Measurements from ENCODE around the gene ASTN2. TPM values are rescaled to one million over a fixed set of nuclear protein-coding genes. Genes with fewer than 3 reads are reported as not detected.

The ASTN2 gene
- total and polyA plus RNA-seq, 2 experiments from 2014 or later = 7.0 to 24.6 TPM

- Histone ChIP-seq H3K27me3 (ENCODE audit: insufficient read depth) (no peaks in the 10 kb centered on the region), H3K9me2 (ENCODE audit: insufficient read depth) (0 out of 2 replicates have a peak, but pooled peaks cover 9% of the 10 kb centered on the region), H4K20me1 (replicated peaks; ENCODE audit: insufficient read depth) (no peaks in the 10 kb centered on the region), H3K27ac (ENCODE audit: low read depth) (no peak overlapping the region), H3K36me3 (ENCODE audit: insufficient read depth) (no peaks in the 10 kb centered on the region), H3F3A (replicated peaks; ENCODE audit: low read depth) (no peaks in the 10 kb centered on the region), H3K4me1 (ENCODE audit: insufficient read depth) (peaks cover 10% of the 10 kb centered on the region), H3K4me2 (no peak overlapping the region), H3K4me3 (no peak overlapping the region), H2AFZ (no peak overlapping the region), H3K79me2 (replicated peaks; ENCODE audit: insufficient read depth) (no peaks in the 10 kb centered on the region)
- H3K27me3 Mint-ChIP-seq (ENCODE audit: insufficient read depth, low read depth, poor library complexity) = peaks cover 2% of the 10 kb centered on the region
- H3K9me3 Mint-ChIP-seq = peaks cover 10% of the 10 kb centered on the region; the same call in 2 of the 3 replicates
- ATAC-seq = no peak
- no peak overlapping the region for H3K4me3 Mint-ChIP-seq
- no peak for TF ChIP-seq CREB1 (CRISPR knock-in tag; IDR thresholded peaks at IDR 0.05; ENCODE audit: low read depth)
- no peak for TF ChIP-seq CTCF (conservative IDR thresholded peaks at IDR 0.05; ENCODE audit: low read depth in 2 of 2)
- TF ChIP-seq NANOG (IDR thresholded peaks at IDR 0.05; ENCODE audit: borderline replicate concordance) = no peak
- no peak for TF ChIP-seq REST (IDR thresholded peaks at IDR 0.05; ENCODE audit: unreplicated experiment)
- no peak for TF ChIP-seq ETS1 (IDR thresholded peaks at IDR 0.05)
- no peak for TF ChIP-seq JUNB (IDR thresholded peaks at IDR 0.05; ENCODE audit: unreplicated experiment)
- TF ChIP-seq EZH2phosphoT487 (IDR thresholded peaks at IDR 0.05; ENCODE audit: unreplicated experiment) = no peak
- TF ChIP-seq ZNF114 (CRISPR knock-in tag; IDR thresholded peaks at IDR 0.05) = no peak
- TF ChIP-seq ZNF331 (CRISPR knock-in tag; IDR thresholded peaks at IDR 0.05; ENCODE audit: low read depth) = no peak
- no peak for TF ChIP-seq ZNF462 (CRISPR knock-in tag; IDR thresholded peaks at IDR 0.05)
- TF ChIP-seq EZH2 (IDR thresholded peaks at IDR 0.05; ENCODE audit: low read depth, unreplicated experiment) = no peak
- TF ChIP-seq POLR2AphosphoS5 (IDR thresholded peaks at IDR 0.05; ENCODE audit: low read depth) = no peak
- no peak for TF ChIP-seq STAT1 (IDR thresholded peaks at IDR 0.05; ENCODE audit: unreplicated experiment)
- no peak for DNase-seq (ENCODE audit: low spot score)
- peaks cover 32% of the 10 kb centered on the region for H3K4me1 Mint-ChIP-seq
- H3K36me3 Mint-ChIP-seq (ENCODE audit: low read depth) = peaks cover 5% of the 10 kb centered on the region; the same call in 1 of the 3 replicates
- no peak overlapping the region for H3K27ac Mint-ChIP-seq
Measured at GRCh38 chr9:116897201-116897600, 517.7 kb downstream of the ASTN2 start.

All from GM23338 (cell line).